ENCODE data around the gene C1QTNF8. TPM values are rescaled to one million over a fixed set of nuclear protein-coding genes. Genes with fewer than 3 reads are reported as not detected.

C1QTNF8 gene
- total RNA-seq, 1 experiment from 2014 or later, result 0.39 TPM

- Histone ChIP-seq H3K36me3 (ENCODE audit: control insufficient read depth, insufficient read depth, low read length) (no peaks in the 10 kb centered on the region), H3K27ac (ENCODE audit: low read length) (no peak overlapping the region), H3K27me3 (ENCODE audit: control insufficient read depth, insufficient read depth, low read length) (no peaks in the 10 kb centered on the region), H3K9me3 (ENCODE audit: control insufficient read depth, insufficient read depth, low read depth, low read length) (no peaks in the 10 kb centered on the region), H3K4me1 (ENCODE audit: control insufficient read depth, insufficient read depth, low read length) (peaks cover 10% of the 10 kb centered on the region), H3K4me3 (ENCODE audit: low read depth in 2 of 2, low read length in 2 of 2) (no peak overlapping the region)
- no TSS peak for BruUV-seq (replicated peaks)
- in situ Hi-C loops (cut with HindIII; ENCODE audit: low pct_unique_long_range_greater_than_20kb, low sequenced_read_pairs) (no loop called here), intact Hi-C loops (cut with micrococcal nuclease; ENCODE audit: unreplicated experiment) (no loop called here)
- POLR2A ChIA-PET, result no interaction called here
- no peak for TF ChIP-seq REST (IDR thresholded peaks at IDR 0.05; ENCODE audit: insufficient read depth in 1 of 2, low read depth in 2 of 2, low read length in 1 of 2)
- no peak for TF ChIP-seq CTCF (IDR thresholded peaks at IDR 0.05)
- TF ChIP-seq POLR2AphosphoS5 (IDR thresholded peaks at IDR 0.05; ENCODE audit: low read depth, low read length), result no peak
- TF ChIP-seq TCF7L2 (IDR thresholded peaks at IDR 0.05; ENCODE audit: low read depth, low read length), result no peak
- no peak for TF ChIP-seq SIN3A (IDR thresholded peaks at IDR 0.05; ENCODE audit: borderline replicate concordance, insufficient read depth, low read depth, low read length)
- CTCF ChIA-PET, result no interaction called here
- ATAC-seq, result no peak
- no peak for DNase-seq (ENCODE audit: low read depth, low spot score)
Observed at GRCh38 chr16:1124795-1125194, 28.8 kb upstream of the C1QTNF8 start.

GRCh38 chr16:1124291-1124690, 28.2 kb upstream of the C1QTNF8 start:
- ATAC-seq (no peak), DNase-seq (ENCODE audit: low read depth, low spot score) (no peak)
- intact Hi-C loops (cut with micrococcal nuclease; ENCODE audit: unreplicated experiment), result no loop called here
- ChIA-PET CTCF (interaction anchor here (0.5 to 0.6 kb wide), 2 partner anchors 178 to 1301 kb away, joined by 3 to 6 read pairs; no protein-coding TSS in a partner anchor), POLR2A (no interaction called here)
- TF ChIP-seq TCF7L2 (IDR thresholded peaks at IDR 0.05; ENCODE audit: low read depth, low read length) (no peak), CTCF (IDR thresholded peaks at IDR 0.05) (no peak), POLR2AphosphoS5 (IDR thresholded peaks at IDR 0.05; ENCODE audit: low read depth, low read length) (no peak), REST (IDR thresholded peaks at IDR 0.05; ENCODE audit: insufficient read depth in 1 of 2, low read depth in 2 of 2, low read length in 1 of 2) (no peak), SIN3A (IDR thresholded peaks at IDR 0.05; ENCODE audit: borderline replicate concordance, insufficient read depth, low read depth, low read length) (no peak)
- H3K36me3 ChIP-seq (ENCODE audit: control insufficient read depth, insufficient read depth, low read length), result no peaks in the 10 kb centered on the region
- BruUV-seq (replicated peaks), result no TSS peak
- H3K27me3 ChIP-seq (ENCODE audit: control insufficient read depth, insufficient read depth, low read length), result no peaks in the 10 kb centered on the region
- in situ Hi-C loops (cut with HindIII; ENCODE audit: low pct_unique_long_range_greater_than_20kb, low sequenced_read_pairs), result no loop called here
- no peaks in the 10 kb centered on the region for H3K9me3 ChIP-seq (ENCODE audit: control insufficient read depth, insufficient read depth, low read depth, low read length)
- peaks cover 10% of the 10 kb centered on the region for H3K4me1 ChIP-seq (ENCODE audit: control insufficient read depth, insufficient read depth, low read length)
- H3K4me3 ChIP-seq (ENCODE audit: low read depth in 2 of 2, low read length in 2 of 2), result no peak overlapping the region
- H3K27ac ChIP-seq (ENCODE audit: low read length), result no peak overlapping the region
